Measurements from ENCODE around the gene DEDD. TPM values are rescaled to one million over a fixed set of nuclear protein-coding genes. Genes with fewer than 3 reads are reported as not detected.

Gene DEDD
- 21.8 and 25.3 TPM in 2 replicates for total RNA-seq (2012; rRNA removed)

- Histone ChIP-seq H3K36me3 (ENCODE audit: insufficient read depth, low read length) (peaks cover 18% of the 10 kb centered on the region), H3K27me3 (ENCODE audit: control insufficient read depth, insufficient read depth, low read length) (no peaks in the 10 kb centered on the region), H3K4me1 (ENCODE audit: control insufficient read depth, insufficient read depth, low read length) (peaks cover 13% of the 10 kb centered on the region), H3K4me3 (ENCODE audit: low read length) (peak within 1 kb of the TSS; percentile 85), H3K9me3 (replicated peaks; ENCODE audit: low read length) (no peaks in the 10 kb centered on the region), H3K9ac (ENCODE audit: low read depth, low read length) (peak within 1 kb of the TSS; percentile 88), H3K4me2 (ENCODE audit: low read length) (peak within 1 kb of the TSS; percentile 98)
These were observed at the start of gene DEDD for GRCh38 chr1:161132410-161133219. Gene DEDD, minus strand, starts transcription at chr1:161132667. Its CDS starts 8,205 bp downstream, at chr1:161124462.

- Histone ChIP-seq H3K4me1 (ENCODE audit: control insufficient read depth, insufficient read depth, low read length) (peaks cover 35% of the 10 kb centered on the region), H3K9me3 (replicated peaks; ENCODE audit: low read length) (no peaks in the 10 kb centered on the region), H3K9ac (ENCODE audit: low read depth, low read length) (peak overlapping the region; percentile 50), H3K27me3 (ENCODE audit: control insufficient read depth, insufficient read depth, low read length) (no peaks in the 10 kb centered on the region), H3K36me3 (ENCODE audit: insufficient read depth, low read length) (no peaks in the 10 kb centered on the region), H3K4me2 (ENCODE audit: low read length) (peak overlapping the region; percentile 52), H3K4me3 (ENCODE audit: low read length) (no peak overlapping the region)
These were observed 49.7 kb upstream of the DEDD start for GRCh38 chr1:161182214-161182613.

- Histone ChIP-seq H3K4me3 (ENCODE audit: low read length) (no peak overlapping the region), H3K9ac (ENCODE audit: low read depth, low read length) (no peak overlapping the region), H3K4me2 (ENCODE audit: low read length) (no peak overlapping the region), H3K36me3 (ENCODE audit: insufficient read depth, low read length) (peaks cover under 1% of the 10 kb centered on the region), H3K9me3 (replicated peaks; ENCODE audit: low read length) (no peaks in the 10 kb centered on the region), H3K4me1 (ENCODE audit: control insufficient read depth, insufficient read depth, low read length) (peaks cover 37% of the 10 kb centered on the region), H3K27me3 (ENCODE audit: control insufficient read depth, insufficient read depth, low read length) (no peaks in the 10 kb centered on the region)
These were observed 48.2 kb upstream of the DEDD start for GRCh38 chr1:161180639-161181038.

GRCh38 chr1:161179698-161180097 lies 47.2 kb upstream of the DEDD start:
- peaks cover 31% of the 10 kb centered on the region for H3K4me1 ChIP-seq (ENCODE audit: control insufficient read depth, insufficient read depth, low read length)
- H3K4me2 ChIP-seq (ENCODE audit: low read length) = no peak overlapping the region
- H3K27me3 ChIP-seq (ENCODE audit: control insufficient read depth, insufficient read depth, low read length) = no peaks in the 10 kb centered on the region

GRCh38 chr1:161177936-161178244 lies 45.4 kb upstream of the DEDD start:
- Histone ChIP-seq H3K4me2 (ENCODE audit: low read length) (peak overlapping the region; percentile 95), H3K36me3 (ENCODE audit: insufficient read depth, low read length) (peaks cover 17% of the 10 kb centered on the region), H3K4me3 (ENCODE audit: low read length) (peak overlapping the region; percentile 99), H3K9me3 (replicated peaks; ENCODE audit: low read length) (no peaks in the 10 kb centered on the region), H3K4me1 (ENCODE audit: control insufficient read depth, insufficient read depth, low read length) (peaks cover 36% of the 10 kb centered on the region), H3K27me3 (ENCODE audit: control insufficient read depth, insufficient read depth, low read length) (no peaks in the 10 kb centered on the region), H3K9ac (ENCODE audit: low read depth, low read length) (peak overlapping the region; percentile 96)

More at GRCh38 chr1:161179698-161180097, 47.2 kb upstream of the DEDD start:
- Histone ChIP-seq H3K4me3 (ENCODE audit: low read length) (no peak overlapping the region), H3K36me3 (ENCODE audit: insufficient read depth, low read length) (peaks cover 5% of the 10 kb centered on the region), H3K9me3 (replicated peaks; ENCODE audit: low read length) (no peaks in the 10 kb centered on the region), H3K9ac (ENCODE audit: low read depth, low read length) (no peak overlapping the region)

GRCh38 chr1:161177112-161177935 lies 44.9 kb upstream of the DEDD start, which contains the start of gene B4GALT3:
Gene B4GALT3, minus strand, starts transcription at chr1:161177507. Its CDS starts 1,447 bp downstream, at chr1:161176060.
- no peaks in the 10 kb centered on the region for H3K27me3 ChIP-seq (ENCODE audit: control insufficient read depth, insufficient read depth, low read length)
- H3K9ac ChIP-seq (ENCODE audit: low read depth, low read length) = peak within 1 kb of the TSS; percentile 96
- peak within 1 kb of the TSS; percentile 95 for H3K4me2 ChIP-seq (ENCODE audit: low read length)
- H3K4me3 ChIP-seq (ENCODE audit: low read length) = peak within 1 kb of the TSS; percentile 99
- no peaks in the 10 kb centered on the region for H3K9me3 ChIP-seq (replicated peaks; ENCODE audit: low read length)
- peaks cover 17% of the 10 kb centered on the region for H3K36me3 ChIP-seq (ENCODE audit: insufficient read depth, low read length)
- peaks cover 35% of the 10 kb centered on the region for H3K4me1 ChIP-seq (ENCODE audit: control insufficient read depth, insufficient read depth, low read length)

GRCh38 chr1:161176468-161177111 lies 44.1 kb upstream of the DEDD start:
- Histone ChIP-seq H3K4me3 (ENCODE audit: low read length) (peak overlapping the region; percentile 99), H3K36me3 (ENCODE audit: insufficient read depth, low read length) (peaks cover 24% of the 10 kb centered on the region), H3K4me2 (ENCODE audit: low read length) (peak overlapping the region; percentile 95), H3K9me3 (replicated peaks; ENCODE audit: low read length) (no peaks in the 10 kb centered on the region), H3K9ac (ENCODE audit: low read depth, low read length) (peak overlapping the region; percentile 96), H3K27me3 (ENCODE audit: control insufficient read depth, insufficient read depth, low read length) (no peaks in the 10 kb centered on the region), H3K4me1 (ENCODE audit: control insufficient read depth, insufficient read depth, low read length) (peaks cover 31% of the 10 kb centered on the region)

- H3K9me3 ChIP-seq (replicated peaks; ENCODE audit: low read length) = no peaks in the 10 kb centered on the region
- H3K9ac ChIP-seq (ENCODE audit: low read depth, low read length) = peak overlapping the region; percentile 96
- H3K36me3 ChIP-seq (ENCODE audit: insufficient read depth, low read length) = peaks cover 30% of the 10 kb centered on the region
- peaks cover 31% of the 10 kb centered on the region for H3K4me1 ChIP-seq (ENCODE audit: control insufficient read depth, insufficient read depth, low read length)
- peak overlapping the region; percentile 95 for H3K4me2 ChIP-seq (ENCODE audit: low read length)
- H3K4me3 ChIP-seq (ENCODE audit: low read length) = peak overlapping the region; percentile 99
- H3K27me3 ChIP-seq (ENCODE audit: control insufficient read depth, insufficient read depth, low read length) = no peaks in the 10 kb centered on the region
These were observed 43.4 kb upstream of the DEDD start for GRCh38 chr1:161175771-161176453.

- peaks cover 37% of the 10 kb centered on the region for H3K36me3 ChIP-seq (ENCODE audit: insufficient read depth, low read length)
- H3K4me3 ChIP-seq (ENCODE audit: low read length) = no peak overlapping the region
- peaks cover 31% of the 10 kb centered on the region for H3K4me1 ChIP-seq (ENCODE audit: control insufficient read depth, insufficient read depth, low read length)
- no peaks in the 10 kb centered on the region for H3K27me3 ChIP-seq (ENCODE audit: control insufficient read depth, insufficient read depth, low read length)
- no peak overlapping the region for H3K9ac ChIP-seq (ENCODE audit: low read depth, low read length)
- H3K4me2 ChIP-seq (ENCODE audit: low read length) = no peak overlapping the region
- H3K9me3 ChIP-seq (replicated peaks; ENCODE audit: low read length) = no peaks in the 10 kb centered on the region
These were observed 42.4 kb upstream of the DEDD start for GRCh38 chr1:161174911-161175310.

GRCh38 chr1:161173711-161174110 lies 41.2 kb upstream of the DEDD start:
- H3K36me3 ChIP-seq (ENCODE audit: insufficient read depth, low read length) = peaks cover 43% of the 10 kb centered on the region
- H3K27me3 ChIP-seq (ENCODE audit: control insufficient read depth, insufficient read depth, low read length) = no peaks in the 10 kb centered on the region
- H3K4me1 ChIP-seq (ENCODE audit: control insufficient read depth, insufficient read depth, low read length) = peaks cover 31% of the 10 kb centered on the region
- peak overlapping the region; percentile 66 for H3K9ac ChIP-seq (ENCODE audit: low read depth, low read length)
- no peaks in the 10 kb centered on the region for H3K9me3 ChIP-seq (replicated peaks; ENCODE audit: low read length)
- H3K4me2 ChIP-seq (ENCODE audit: low read length) = peak overlapping the region; percentile 32
- H3K4me3 ChIP-seq (ENCODE audit: low read length) = no peak overlapping the region

All from skeletal muscle satellite cell (primary cell).